Panc1 (cell line): ENCODE measurements around the gene PKP1. TPM values are rescaled to one million over a fixed set of nuclear protein-coding genes. Genes with fewer than 3 reads are reported as not detected.

Experiments
- ATAC-seq: fragments of 200-7000 bp; cut with Tn5 transposase; 2 replicates; pipeline ENCODE4 v1.9.1; 2020; ENCODE audit warnings: mild to moderate bottlenecking, moderate library complexity
- BruUV-seq: library from RNA; stranded (reverse); fragments of 400-500 nt; replicated peaks from 2 replicates; lab custom pipeline; 2021; lab: Mats Ljungman, UMichigan
- CTCF ChIA-PET: fragments of 300-600 bp; sonication (Branson Sonifier 250); formaldehyde crosslinking; loops from one replicate; lab custom pipeline; 2022; ENCODE audit warnings: antibody characterized with exemption; lab: Charles Lee
- POLR2A ChIA-PET: fragments of 300-600 bp; sonication (Branson Sonifier 250); formaldehyde crosslinking; loops from one replicate; lab custom pipeline; 2022; ENCODE audit warnings: antibody characterized with exemption; lab: Charles Lee
- DNase-seq: peaks from one replicate; pipeline ENCODE4 v3.0.0-alpha.2; 2010; ENCODE audit warnings: low read depth, low spot score
- H3K27ac ChIP-seq: 2 replicates; pipeline ENCODE4 v1.5.1; 2011; ENCODE audit warnings: mild to moderate bottlenecking, low read length, inconsistent platforms
- H3K27me3 ChIP-seq: fragments of 200-500 bp; sonication (Bioruptor generic); 2 replicates; pipeline ENCODE4 v1.6.0; 2014; ENCODE audit warnings: low read length, inconsistent platforms; ENCODE audit not compliant: control insufficient read depth, insufficient read depth
- H3K36me3 ChIP-seq: fragments of 200-500 bp; sonication (Bioruptor generic); 2 replicates; pipeline ENCODE4 v1.5.1; 2014; ENCODE audit warnings: inconsistent platforms, mild to moderate bottlenecking, low read length, moderate library complexity; ENCODE audit not compliant: control insufficient read depth, insufficient read depth
- H3K4me1 ChIP-seq: 2 replicates; pipeline ENCODE4 v1.5.1; 2011; ENCODE audit warnings: inconsistent platforms, mild to moderate bottlenecking, low read length, moderate library complexity; ENCODE audit not compliant: control insufficient read depth, insufficient read depth
- H3K4me3 ChIP-seq, 2 experiments: 2 replicates each; pipeline ENCODE4 v1.5.1; 2011 to 2012; ENCODE audit warnings: low read depth in 2 of 2, low read length in 2 of 2, mild to moderate bottlenecking in 2 of 2, inconsistent platforms in 1 of 2, moderate library complexity in 1 of 2
- H3K9me3 ChIP-seq: fragments of 200-500 bp; sonication (Bioruptor generic); 2 replicates; pipeline ENCODE4 v1.5.1; 2014; ENCODE audit warnings: low read depth, mild to moderate bottlenecking, inconsistent platforms, low read length, moderate library complexity; ENCODE audit not compliant: control insufficient read depth, insufficient read depth
- POLR2AphosphoS5 ChIP-seq: IDR thresholded peaks from 2 replicates; pipeline ENCODE4 v1.6.1; 2012; ENCODE audit warnings: mild to moderate bottlenecking, low read depth, low read length, moderate library complexity
- SIN3A ChIP-seq: IDR thresholded peaks from 2 replicates; pipeline ENCODE4 v1.6.1; 2012; ENCODE audit warnings: low read depth, mild to moderate bottlenecking, low read length, moderate library complexity, borderline replicate concordance; ENCODE audit not compliant: insufficient read depth
- TCF7L2 ChIP-seq: IDR thresholded peaks from 2 replicates; pipeline ENCODE4 v1.6.1; 2011; ENCODE audit warnings: mild to moderate bottlenecking, low read depth, low read length, inconsistent platforms
- in situ Hi-C: cut with HindIII; loops from 2 replicates; pipeline ENCODE4 v1.10.0; 2016; ENCODE audit warnings: low sequenced_read_pairs, low pct_unique_long_range_greater_than_20kb
- intact Hi-C: fragments of 100-400 bp; cut with micrococcal nuclease; formaldehyde crosslinking; loops from one replicate; pipeline ENCODE4 v1.10.0; 2022; ENCODE audit not compliant: unreplicated experiment
- total RNA-seq: library from RNA; stranded (reverse); gene quantifications from one replicate; pipeline ENCODE4 v1.2.1, GENCODE V29; 2021; ENCODE audit not compliant: unreplicated experiment
- TF ChIP-seq, protein P1 (sequence below), 2 experiments: IDR thresholded peaks; 2 replicates each; pipeline ENCODE4 v1.6.1; 2011 to 2012; ENCODE audit warnings: low read depth in 2 of 2, control low read depth in 1 of 2, low read length in 1 of 2, mild to moderate bottlenecking in 1 of 2, moderate library complexity in 1 of 2; ENCODE audit not compliant: insufficient read depth in 1 of 2
- TF ChIP-seq, protein P2 (sequence below): fragments of 450-650 bp; IDR thresholded peaks from 2 replicates; pipeline ENCODE4 v1.5.1; 2017; ENCODE audit warnings: mild to moderate bottlenecking

PKP1 gene
- total RNA-seq, 1 experiment from 2014 or later: 0.44 TPM

DNA sequence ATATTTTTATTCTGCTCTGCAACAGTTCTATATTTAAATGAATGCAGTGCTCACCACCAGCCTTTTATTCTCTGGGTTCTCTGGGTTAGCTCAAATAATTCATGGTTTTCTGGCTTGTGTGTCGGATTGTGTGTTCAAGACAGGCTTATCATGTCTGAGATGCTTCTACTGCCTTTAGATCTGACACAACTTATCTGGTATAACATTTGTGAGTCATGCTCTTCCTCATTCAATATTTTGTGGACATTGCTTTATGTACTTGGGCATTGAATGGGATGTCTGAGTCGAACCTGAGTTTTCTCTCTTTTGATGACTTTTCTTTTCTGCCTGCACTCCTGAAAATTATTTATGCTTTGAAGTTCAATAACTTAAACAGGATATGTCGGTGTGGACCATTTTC lies 17.6 kb upstream of the PKP1 start:
- Histone ChIP-seq H3K9me3 (no peaks in the 10 kb centered on the region), H3K27me3 (peaks cover 4% of the 10 kb centered on the region; the same call in 1 of the 2 replicates), H3K36me3 (no peaks in the 10 kb centered on the region), H3K4me3 (no peak overlapping the region), H3K27ac (no peak overlapping the region), H3K4me1 (no peaks in the 10 kb centered on the region)
- ATAC-seq (no peak), DNase-seq (no peak)
- TF ChIP-seq, protein P1, sequence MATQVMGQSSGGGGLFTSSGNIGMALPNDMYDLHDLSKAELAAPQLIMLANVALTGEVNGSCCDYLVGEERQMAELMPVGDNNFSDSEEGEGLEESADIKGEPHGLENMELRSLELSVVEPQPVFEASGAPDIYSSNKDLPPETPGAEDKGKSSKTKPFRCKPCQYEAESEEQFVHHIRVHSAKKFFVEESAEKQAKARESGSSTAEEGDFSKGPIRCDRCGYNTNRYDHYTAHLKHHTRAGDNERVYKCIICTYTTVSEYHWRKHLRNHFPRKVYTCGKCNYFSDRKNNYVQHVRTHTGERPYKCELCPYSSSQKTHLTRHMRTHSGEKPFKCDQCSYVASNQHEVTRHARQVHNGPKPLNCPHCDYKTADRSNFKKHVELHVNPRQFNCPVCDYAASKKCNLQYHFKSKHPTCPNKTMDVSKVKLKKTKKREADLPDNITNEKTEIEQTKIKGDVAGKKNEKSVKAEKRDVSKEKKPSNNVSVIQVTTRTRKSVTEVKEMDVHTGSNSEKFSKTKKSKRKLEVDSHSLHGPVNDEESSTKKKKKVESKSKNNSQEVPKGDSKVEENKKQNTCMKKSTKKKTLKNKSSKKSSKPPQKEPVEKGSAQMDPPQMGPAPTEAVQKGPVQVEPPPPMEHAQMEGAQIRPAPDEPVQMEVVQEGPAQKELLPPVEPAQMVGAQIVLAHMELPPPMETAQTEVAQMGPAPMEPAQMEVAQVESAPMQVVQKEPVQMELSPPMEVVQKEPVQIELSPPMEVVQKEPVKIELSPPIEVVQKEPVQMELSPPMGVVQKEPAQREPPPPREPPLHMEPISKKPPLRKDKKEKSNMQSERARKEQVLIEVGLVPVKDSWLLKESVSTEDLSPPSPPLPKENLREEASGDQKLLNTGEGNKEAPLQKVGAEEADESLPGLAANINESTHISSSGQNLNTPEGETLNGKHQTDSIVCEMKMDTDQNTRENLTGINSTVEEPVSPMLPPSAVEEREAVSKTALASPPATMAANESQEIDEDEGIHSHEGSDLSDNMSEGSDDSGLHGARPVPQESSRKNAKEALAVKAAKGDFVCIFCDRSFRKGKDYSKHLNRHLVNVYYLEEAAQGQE (IDR thresholded peaks at IDR 0.05; ENCODE audit: insufficient read depth in 1 of 2, low read depth in 2 of 2, low read length in 1 of 2): no peak
- TF ChIP-seq SIN3A: no peak
- TF ChIP-seq, protein P2, sequence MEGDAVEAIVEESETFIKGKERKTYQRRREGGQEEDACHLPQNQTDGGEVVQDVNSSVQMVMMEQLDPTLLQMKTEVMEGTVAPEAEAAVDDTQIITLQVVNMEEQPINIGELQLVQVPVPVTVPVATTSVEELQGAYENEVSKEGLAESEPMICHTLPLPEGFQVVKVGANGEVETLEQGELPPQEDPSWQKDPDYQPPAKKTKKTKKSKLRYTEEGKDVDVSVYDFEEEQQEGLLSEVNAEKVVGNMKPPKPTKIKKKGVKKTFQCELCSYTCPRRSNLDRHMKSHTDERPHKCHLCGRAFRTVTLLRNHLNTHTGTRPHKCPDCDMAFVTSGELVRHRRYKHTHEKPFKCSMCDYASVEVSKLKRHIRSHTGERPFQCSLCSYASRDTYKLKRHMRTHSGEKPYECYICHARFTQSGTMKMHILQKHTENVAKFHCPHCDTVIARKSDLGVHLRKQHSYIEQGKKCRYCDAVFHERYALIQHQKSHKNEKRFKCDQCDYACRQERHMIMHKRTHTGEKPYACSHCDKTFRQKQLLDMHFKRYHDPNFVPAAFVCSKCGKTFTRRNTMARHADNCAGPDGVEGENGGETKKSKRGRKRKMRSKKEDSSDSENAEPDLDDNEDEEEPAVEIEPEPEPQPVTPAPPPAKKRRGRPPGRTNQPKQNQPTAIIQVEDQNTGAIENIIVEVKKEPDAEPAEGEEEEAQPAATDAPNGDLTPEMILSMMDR: no peak
- TF ChIP-seq POLR2AphosphoS5: no peak
- TF ChIP-seq TCF7L2: no peak
- ChIA-PET POLR2A (interaction anchor here (0.5 kb wide), 1 partner anchor 586 kb away, joined by 3 read pairs; no protein-coding TSS in a partner anchor), CTCF (no interaction called here)
- BruUV-seq: no TSS peak
- intact Hi-C loops: no loop called here
- in situ Hi-C loops: no loop called here

DNA sequence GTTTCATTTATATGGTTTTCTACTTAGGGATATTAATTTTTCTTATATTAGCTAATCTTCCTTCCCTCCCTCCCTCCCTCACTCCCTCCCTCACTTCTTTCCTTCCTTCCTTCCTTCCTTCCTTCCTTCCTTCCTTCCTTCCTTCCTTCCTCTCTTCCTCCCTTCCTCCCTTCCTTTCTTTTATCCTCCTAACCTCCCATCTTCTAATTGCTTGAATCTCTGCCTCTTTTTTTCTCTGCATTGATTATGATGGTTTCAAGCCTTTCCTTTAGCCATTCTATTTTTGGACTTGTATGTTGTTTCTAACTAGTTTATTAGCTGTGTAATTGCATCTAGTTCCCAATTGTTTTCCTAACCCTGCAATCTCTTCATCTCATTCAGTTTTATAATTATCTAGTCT lies 17.0 kb upstream of the PKP1 start:
- Histone ChIP-seq H3K36me3 (no peaks in the 10 kb centered on the region), H3K4me3 (no peak overlapping the region), H3K4me1 (no peaks in the 10 kb centered on the region), H3K27ac (no peak overlapping the region), H3K9me3 (no peaks in the 10 kb centered on the region), H3K27me3 (peaks cover 4% of the 10 kb centered on the region; the same call in 1 of the 2 replicates)
- ChIA-PET CTCF (no interaction called here), POLR2A (interaction anchor here (0.5 kb wide), 1 partner anchor 587 kb away, joined by 3 read pairs; no protein-coding TSS in a partner anchor)
- BruUV-seq: no TSS peak
- in situ Hi-C loops: no loop called here
- TF ChIP-seq POLR2AphosphoS5 (no peak), TCF7L2 (no peak), SIN3A (no peak)
- TF ChIP-seq, protein P1 (IDR thresholded peaks at IDR 0.05; ENCODE audit: insufficient read depth in 1 of 2, low read depth in 2 of 2, low read length in 1 of 2): no peak
- TF ChIP-seq, protein P2: no peak
- no peak for DNase-seq
- intact Hi-C loops: no loop called here
- ATAC-seq: no peak
